Stimulated activated naive CD8-positive, alpha-beta T cell treated with anti-CD3 and anti-CD28 coated beads, Interleukin-15, Interleukin-2, amounts not matched to agents 100 U/mL and 50 U/mL, for 24 hours (primary cell): Measurements from ENCODE around the gene PRR15L.
"Not testable (repeated sequence)": the region's sequence is repeated elsewhere in the genome, so short reads cannot be mapped to it uniquely, and the experiment has no call there.

Source experiments
- ATAC-seq: fragments of 150-1000 bp; cut with Tn5 transposase; one replicate; pipeline ENCODE4 v1.10.0; 2021
- DNase-seq: peaks from one replicate; pipeline ENCODE4 v3.0.0; 2021

The PRR15L gene

DNA sequence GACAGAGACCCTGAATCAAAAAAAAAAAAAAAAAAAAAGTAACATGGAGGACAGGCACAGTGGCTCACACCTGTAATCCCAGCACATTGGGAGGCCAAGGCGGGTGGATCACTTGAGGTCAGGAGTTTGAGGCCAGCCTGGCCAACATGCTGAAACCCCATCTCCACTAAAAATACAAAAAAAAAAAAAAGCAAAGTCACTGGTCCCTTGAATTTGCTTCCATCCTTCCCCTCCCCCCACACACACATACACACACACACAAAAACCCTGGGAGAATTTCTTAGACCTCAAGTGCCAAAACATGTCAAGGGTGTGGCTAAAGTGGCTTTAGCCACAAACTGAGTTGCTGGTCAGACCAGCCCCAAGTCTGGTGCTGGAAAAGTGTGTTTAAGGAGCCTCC is 30.8 kb upstream of the PRR15L start:
- DNase-seq, ATAC-seq: not testable (repeated sequence)

DNA sequence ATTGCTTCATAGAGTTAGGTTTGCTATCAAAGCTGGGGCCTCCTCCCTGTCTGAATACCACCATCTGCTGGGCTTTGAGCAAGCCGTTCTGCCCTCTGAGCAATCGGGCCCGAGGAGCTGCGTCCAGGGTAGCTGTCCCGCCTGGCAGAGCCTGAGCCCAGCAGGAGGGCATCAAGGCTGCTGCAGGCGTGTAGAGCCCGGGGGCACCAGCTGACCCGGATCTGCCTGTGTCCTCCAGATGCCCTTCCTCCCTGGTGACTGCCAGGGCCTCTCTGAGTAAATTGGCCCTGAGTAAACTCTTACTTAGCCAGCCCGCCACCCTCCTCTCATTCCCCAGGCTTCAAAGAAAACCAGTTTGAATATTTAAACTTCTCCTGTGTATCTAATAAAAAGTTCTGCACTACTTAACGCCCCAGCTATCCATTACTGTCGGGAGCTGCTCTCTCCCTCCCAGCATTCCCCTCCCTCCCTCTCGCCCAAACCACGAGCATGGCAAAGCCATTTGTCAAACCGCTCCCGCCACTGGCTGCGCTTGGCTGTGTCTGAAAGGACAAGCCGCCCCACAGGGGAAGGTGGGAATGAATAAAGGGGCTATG is 29.7 kb upstream of the PRR15L start:
- no peak for DNase-seq
- no peak for ATAC-seq

DNA sequence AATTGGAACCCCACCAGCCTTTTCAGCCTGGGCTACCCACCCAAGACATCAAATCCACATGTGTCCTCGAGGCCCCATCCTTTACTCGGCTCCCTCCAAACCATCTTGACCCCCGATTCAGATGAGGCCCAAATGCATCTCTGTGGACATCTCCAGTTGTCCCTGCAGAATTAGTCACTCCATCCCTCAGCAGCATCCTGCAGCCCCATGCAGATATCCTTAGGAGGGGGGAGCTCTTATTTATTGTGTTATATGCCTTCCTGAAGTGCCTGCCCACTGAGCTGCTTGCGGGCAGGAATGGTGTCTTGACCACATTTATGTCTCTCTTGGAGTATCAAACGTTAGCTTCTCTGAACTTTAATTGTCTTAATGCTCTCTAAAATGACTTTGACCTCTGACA is 28.8 kb upstream of the PRR15L start:
- ATAC-seq = no peak
- DNase-seq = no peak

DNA sequence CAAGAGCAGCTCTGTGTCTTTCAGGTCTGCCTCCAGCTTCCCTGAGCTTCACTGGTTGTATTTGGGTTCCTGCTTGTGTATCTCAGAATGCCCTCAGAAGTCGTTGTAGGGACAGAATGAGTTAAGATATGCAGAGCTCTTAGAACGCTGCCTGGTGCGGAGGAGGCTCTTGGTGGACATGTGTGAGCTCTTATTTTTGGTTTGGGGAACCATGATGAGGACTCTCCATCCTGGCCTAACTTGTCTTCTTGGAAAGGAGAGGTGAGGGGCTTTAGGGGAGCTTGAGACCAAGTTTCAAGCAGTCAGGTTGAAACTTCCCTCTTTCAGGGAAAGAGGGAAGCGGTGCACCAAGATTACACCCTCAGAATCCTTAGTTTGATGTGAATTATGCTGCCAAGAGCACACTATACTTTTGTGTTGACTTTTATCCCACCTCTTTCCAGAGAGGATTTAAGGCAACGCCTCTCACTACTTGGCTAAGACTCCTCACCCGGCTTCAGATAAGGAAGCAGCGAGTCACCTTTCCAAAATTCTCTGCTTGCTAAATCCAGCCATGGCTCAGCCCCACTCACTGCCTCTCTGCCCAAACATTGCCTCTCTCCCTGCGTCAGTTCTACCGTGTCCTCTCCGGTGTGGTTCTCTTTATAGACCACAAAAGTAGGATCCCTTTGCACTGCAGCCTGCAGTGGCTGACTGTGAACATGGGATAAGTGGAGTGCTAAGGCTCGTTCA is 26.0 kb upstream of the PRR15L start:
- no peak for ATAC-seq
- DNase-seq = no peak

DNA sequence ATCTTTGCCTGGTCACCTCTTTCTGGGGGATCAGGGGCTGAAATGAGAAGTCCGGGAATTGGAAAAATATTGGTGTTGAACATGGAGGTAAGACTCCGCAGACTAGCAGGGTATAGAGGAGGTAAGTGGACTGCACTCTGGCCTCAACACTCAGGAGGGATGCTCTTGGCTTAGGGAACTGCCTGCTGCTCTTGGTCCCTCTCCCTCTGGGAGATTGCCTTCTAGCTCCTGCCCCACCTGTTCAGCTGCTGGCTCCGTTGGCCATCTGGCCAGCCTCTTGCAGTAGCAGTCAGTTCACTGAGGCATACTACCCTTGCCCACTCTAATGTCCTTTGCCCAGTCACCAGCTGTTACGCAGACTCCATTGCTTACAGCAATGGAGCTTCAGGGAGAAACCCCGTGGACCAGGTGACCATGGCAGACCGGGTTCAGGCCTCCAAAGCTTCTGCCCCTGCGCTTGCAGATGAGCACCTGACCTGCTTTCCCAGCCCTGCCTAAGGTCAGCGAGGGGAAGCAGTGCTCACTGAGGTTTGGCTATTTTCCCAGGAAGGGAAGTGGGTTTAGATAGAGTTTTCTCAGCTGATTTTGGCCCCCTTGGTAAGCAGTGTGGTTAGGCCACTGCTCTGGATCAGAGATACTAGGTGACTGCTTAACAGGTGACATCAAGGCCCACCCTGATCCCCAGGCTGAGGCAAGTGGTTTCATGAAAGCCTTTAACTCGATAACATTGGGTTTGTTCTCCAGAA is 25.1 kb upstream of the PRR15L start:
- ATAC-seq = no peak

DNA sequence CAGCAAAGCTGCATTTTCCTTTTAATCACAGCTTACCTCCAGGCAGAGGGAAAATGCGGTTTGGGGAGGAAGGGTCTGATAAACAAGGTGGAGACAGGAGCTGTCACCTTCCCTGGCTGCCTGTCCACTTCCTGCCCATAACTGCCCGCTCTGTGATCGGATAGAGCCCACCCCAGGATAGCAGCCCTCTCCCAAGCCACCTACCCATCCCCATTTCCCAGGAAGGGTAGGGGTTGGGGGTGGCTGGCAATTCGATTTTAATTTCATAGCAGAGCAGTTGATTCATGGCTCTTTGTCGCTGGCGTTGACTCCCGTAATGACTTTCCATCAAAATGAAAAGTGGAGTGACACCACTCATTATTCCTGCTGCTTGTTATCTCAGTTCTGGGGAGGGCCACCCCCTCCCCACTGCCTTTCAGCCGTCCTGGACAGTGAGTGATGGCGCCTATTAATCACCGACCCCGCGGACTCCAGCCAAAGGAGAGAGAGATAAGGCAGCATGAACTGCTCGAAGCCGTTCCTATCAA is 24.5 kb upstream of the PRR15L start:
- ATAC-seq = no peak

More for the DNA sequence above, 25.1 kb upstream of the PRR15L start:
- DNase-seq = no peak

DNA sequence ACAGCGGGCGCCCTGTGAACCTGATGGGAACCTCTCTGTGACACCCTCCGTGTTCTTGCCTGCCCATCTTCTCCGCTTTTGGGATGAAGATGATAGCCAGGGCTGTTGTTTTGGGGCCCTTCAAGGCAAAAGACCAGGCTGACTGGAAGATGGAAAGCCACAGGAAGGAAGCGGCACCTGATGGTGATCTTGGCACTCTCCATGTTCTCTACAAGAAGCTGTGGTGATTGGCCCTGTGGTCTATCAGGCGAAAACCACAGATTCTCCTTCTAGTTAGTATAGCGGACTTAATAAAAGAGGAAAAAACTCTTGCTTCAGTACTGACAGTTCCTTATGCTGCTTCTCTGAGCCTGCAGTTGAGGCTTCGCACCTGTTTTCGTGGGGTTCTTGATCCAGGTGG is 23.8 kb upstream of the PRR15L start:
- ATAC-seq = no peak
- no peak for DNase-seq

More for the DNA sequence above, 24.5 kb upstream of the PRR15L start:
- DNase-seq = no peak

DNA sequence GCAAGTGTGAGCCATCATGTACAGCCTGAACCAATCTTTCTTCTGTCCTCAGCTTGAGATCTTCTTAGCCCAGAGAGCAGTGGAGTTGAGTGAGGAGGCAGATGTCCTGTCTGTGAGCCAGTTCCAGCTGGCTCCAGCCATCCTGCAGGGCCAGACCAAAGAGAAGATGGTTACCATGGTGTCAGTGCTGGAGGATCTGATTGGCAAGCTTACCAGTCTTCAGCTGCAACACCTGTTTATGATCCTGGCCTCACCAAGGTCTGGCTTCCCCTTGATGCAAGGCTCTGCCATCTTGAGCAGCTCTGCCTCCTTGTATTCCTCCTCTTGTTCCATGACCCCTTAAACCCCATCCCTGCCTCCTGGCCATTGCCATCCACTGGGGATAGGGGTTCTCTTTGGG is 22.9 kb upstream of the PRR15L start:
- DNase-seq (no peak), ATAC-seq (no peak)

DNA sequence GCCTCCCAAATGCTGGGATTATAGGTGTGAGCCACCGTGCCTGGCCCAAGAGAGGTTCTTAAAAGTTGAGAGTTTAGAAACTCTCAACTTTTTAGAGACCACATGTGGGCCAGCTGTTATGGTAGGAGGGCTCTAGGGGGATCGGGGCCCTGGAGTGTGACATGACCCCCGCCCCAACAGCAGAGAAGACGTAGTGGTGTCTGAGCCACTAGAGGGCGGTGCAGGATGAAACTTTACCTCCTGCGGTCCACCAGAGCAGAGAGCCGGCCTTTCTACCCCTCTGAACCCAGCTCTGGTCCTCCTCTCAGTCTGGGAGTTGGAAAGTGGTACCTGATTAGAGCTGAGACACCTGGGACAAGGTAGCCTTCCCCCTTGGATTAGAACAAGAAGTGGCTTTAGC is 20.6 kb upstream of the PRR15L start:
- ATAC-seq = peak; percentile 45
- peak; percentile 52 for DNase-seq

DNA sequence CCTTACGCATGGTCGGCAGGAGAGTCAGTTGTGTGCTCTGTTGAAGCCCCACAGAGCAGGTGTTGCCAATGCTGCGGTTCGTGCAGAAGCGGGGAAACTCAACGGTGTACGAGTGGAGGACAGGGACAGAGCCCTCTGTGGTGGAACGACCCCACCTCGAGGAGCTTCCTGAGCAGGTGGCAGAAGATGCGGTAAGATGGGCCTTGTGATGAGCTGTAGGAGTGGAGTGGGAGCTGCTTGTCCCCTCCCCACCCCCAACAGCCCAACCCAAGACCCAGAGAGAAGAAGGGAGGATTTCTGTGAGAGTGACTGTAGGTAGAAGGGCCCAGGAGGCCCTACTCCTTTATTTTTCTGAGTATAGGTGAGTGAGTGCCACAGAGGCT is 18.1 kb upstream of the PRR15L start:
- ATAC-seq = no peak
- DNase-seq = no peak

DNA sequence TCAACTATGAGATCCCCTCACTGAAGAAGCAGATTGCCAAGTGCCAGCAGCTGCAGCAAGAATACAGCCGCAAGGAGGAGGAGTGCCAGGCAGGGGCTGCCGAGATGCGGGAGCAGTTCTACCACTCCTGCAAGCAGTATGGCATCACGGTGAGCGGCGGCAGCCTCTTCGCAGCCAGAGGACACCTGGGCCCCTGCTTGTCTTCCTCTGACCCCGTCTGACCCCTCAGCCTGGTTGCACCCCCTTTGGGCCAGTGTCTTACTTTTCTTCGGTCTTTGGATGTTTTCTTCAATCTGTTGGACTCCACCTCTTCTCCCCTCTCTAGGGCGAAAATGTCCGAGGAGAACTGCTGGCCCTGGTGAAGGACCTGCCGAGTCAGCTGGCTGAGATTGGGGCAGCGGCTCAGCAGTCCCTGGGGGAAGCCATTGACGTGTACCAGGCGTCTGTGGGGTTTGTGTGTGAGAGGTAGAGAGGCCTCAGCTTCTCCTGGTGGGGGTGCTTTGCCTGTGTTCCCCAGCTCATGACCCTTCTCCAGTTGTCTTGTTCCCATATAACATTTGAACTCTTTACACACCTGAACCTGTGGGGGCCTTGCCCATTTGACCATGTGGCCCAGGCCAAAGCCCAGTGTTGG is 17.6 kb upstream of the PRR15L start:
- ATAC-seq (no peak), DNase-seq (no peak)

DNA sequence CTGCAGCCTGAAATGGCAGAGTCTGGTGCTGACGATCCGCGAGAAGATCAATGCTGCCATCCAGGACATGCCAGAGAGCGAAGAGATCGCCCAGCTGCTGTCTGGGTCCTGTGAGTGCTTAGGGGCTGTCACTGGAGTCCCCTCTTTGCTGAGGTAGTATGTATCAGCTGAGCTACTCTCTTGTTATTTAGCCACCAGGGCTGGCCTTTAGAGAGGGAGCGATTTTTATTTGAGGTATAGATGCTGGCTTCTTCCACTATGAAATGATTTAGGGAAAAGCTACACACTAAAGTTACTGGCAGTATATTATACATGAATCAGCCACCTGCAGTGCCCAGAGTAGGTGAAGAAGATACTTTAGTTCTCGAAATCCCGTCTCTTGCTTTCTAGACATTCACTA is 15.9 kb upstream of the PRR15L start:
- DNase-seq (no peak), ATAC-seq (no peak)

DNA sequence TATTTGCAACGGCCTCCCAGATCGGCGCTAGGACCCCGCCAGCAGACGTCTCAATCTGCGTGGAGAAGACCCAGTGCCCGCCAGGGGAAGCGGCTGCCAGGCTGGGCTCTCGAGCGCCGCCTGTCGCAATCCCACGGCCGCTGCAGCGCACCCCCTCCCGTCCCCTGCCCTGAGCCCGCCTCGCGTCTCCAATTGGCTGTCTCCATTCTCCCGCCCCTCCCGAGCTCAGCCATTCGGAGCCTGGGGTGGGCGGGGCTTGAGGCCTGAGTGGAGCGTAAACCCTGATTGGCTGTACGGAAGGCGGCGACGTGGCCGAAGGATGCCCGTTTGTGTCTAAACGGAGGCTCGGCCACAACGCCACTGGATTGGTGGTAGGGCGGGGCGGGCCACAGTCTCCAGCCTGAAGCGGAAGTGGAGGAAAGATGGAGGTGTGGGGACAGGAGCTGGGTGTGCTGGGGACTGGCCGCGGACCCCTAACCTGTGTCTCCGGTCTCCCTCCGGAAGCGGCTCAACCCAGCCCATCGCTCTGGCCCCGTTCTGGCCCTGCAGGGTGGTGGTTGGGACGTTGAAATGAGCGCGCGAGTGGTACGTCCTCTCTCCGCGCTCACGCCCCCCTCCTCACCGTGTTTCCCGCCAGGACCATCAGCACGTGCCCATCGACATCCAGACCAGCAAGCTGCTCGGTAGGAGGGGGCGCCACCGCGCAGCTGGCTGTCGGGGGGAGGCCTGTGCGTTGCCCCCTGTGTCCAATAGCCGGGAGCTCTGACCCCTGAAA is 13.2 kb upstream of the PRR15L start, which contains the start of gene CDK5RAP3:
Gene CDK5RAP3, plus strand, starts transcription at position 389 of the 775 bp plus-strand sequence. Its CDS starts 34 bp downstream, at position 423.
- ATAC-seq (peak; percentile 99), DNase-seq (peak; percentile 100)

DNA sequence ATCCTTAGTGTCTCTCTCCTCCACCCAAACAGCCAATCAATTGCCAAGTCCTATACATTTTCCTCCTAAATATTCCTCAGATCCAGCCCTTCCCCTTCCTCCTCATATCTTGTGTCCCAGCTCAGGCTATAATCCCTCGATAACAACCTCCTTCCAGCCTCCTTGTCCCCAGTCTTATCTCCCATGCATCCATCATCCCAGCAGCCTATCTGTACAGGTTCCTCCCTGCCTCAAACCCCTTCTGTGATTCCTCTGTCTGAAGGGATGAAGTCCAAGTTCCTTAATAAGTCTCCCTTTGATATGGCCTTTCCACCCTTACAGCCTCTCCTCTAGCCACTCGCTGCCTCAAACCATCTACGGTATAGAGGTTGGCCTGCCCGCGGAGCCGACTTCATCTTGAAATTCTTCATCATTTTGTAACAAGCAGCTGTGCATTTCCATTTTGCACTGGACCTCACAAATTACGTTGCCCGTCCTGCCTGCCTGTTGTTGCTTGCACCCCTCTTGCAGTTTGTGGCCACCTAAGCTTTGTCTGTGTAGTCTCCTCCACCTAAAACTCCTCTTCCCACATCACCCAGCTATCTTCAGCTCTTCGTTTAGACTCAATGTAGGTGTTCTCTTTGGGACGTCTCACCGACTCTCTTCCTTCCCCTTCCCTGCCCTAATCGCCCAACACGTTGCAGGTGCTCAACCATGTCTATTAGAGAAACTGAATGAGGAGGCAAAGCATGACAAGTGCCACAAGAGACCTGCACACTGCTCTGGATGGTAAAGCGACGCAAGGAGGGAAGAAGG is 12.4 kb upstream of the PRR15L start:
- no peak for DNase-seq
- ATAC-seq = no peak

DNA sequence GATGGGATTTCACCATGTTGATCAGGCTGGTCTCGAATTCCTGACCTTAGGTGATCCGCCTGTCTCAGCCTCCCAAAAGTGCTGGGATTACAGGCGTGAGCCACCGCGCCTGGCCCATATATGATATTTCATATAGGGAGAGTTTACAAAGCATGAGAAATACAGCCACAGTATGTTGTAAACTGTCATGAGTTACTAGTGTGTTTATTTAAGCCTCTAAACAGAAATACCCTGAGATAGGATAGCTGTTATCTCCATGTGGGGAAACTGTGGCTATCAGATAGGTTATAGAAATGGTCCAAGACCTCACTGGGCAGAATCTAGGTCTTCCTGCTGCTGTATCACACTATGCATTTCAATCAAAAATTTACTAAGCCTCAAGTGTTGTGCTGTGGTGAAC is 11.2 kb upstream of the PRR15L start:
- no peak for ATAC-seq
- DNase-seq = no peak

DNA sequence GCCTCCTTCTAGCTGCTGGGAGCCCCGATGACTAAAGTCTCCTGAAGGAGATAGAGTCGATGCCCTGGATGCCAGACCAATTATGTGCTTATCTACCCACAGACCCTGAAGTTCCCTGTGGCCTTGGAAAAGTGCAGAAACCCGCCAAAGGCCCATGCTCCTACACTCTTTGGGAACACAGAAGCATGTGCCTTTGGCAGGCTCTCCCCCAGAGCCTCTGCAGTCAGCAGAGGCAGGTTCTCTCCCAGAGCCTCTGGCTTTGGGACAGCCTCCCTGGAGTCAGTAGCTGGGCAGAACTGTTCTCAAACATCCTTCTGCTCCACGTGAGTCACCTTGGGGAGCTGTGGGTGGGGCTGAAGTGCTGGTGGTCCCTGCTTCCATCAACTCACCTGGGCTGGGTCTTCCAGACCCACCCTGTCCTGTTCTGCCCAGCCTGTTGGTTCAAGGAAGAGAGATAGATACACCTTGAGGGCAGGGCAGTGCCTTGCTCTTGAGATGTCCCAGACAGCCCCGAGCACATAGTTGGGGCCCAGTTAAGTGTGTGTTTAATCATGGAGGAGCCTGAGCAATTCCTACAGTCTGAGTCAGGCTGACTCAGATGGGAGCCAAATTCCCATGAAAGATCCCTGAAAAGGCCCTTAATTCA is 10.0 kb upstream of the PRR15L start:
- DNase-seq (no peak), ATAC-seq (no peak)

DNA sequence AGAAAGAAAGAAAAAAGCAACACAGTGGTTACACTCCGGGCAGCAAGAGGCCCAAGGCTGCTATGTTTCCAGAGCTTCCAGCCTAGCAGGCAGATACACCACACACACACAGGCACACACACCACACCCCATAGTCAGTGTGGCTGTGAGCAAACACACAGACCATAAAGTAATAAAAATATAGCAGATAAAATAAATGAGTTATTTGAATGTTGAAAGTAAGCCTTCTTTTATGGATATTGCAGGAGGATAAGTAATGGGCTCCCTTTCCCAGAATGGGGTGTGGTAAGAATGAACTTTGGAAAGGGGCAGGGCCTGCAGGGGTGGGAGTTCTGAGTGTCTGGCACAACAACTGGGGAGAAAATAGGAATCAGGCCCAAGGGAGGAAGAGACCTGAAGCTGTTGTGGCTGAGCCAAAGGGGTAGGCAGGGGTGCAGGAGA is 8.4 kb upstream of the PRR15L start:
- ATAC-seq (no peak), DNase-seq (no peak)

DNA sequence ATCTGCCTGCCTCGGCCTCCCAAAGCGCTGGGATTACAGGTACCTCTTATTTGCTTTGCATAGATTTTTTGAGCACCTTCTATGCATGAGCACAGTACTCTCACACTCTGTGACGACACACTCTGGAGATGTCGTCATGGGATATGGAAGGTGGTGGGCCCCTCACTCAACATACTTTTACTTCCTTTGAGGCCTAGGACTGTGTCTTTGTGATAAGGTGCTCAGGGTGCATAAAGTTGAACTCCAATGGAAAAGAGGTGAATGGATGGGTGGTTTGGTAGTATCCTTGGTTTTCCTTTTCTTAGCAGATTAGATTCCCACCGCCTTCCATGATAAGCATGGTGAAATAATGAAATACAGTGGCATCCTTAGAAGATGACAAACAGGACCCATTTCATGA is 7.2 kb upstream of the PRR15L start:
- no peak for DNase-seq
- ATAC-seq = no peak

DNA sequence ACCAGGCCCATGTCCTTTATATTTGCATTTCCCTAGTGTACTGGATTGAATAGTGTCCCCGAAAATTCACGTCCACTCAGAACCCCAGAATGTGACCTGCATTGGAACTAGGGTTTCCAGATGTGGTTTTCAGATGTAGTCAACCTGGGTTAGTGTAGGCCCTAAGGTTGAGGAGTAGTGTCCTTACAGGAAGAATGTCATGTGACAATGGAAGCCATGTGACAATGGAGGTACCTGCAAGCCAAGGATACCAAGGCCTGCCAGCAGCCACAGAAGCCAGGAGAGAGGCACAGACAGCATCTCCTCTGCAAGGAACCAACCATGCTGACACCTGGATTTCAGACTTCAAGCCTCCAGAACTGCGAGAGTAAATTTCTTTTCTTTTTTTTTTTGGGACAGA is 5.2 kb upstream of the PRR15L start:
- DNase-seq (no peak), ATAC-seq (no peak)

DNA sequence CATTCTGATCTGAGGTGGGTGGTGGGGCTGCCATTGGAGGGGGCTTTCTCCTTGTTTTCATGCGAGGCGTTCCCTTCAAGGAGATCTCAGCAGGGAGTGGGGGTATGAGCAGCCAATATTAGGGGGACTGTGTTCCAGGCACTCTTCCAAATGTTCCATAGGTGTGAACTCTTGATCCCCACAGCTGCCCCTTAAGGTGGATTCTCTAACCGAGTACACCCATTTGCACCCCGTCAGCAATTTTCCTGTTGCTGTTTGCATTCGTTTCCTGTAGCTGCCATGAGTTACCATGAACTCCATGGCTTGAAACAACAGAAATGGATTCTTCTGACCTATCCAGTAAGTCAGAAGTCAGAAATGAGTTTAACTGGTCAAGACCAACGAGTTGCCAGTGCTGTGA is 3.7 kb upstream of the PRR15L start:
- ATAC-seq = no peak
- no peak for DNase-seq
